HCT116 (cell line): ENCODE data around the gene IREB2. TPM values are rescaled to one million over a fixed set of nuclear protein-coding genes. Genes with fewer than 3 reads are reported as not detected.
"Not testable (repeated sequence)": the region's sequence is repeated elsewhere in the genome, so short reads cannot be mapped to it uniquely, and the experiment has no call there.

Experiments used
- ATAC-seq: fragments of 200-7000 bp; cut with Tn5 transposase; 2 replicates; pipeline ENCODE4 v1.9.1; 2020; ENCODE audit warnings: mild to moderate bottlenecking, moderate library complexity
- BruUV-seq: library from RNA; stranded (reverse); fragments of 400-500 nt; replicated peaks from 2 replicates; lab custom pipeline; 2021; lab: Mats Ljungman, UMichigan
- CTCF ChIA-PET: fragments of 300-600 bp; sonication (Branson Sonifier 250); formaldehyde crosslinking; loops from one replicate; lab custom pipeline; 2021; ENCODE audit warnings: antibody characterized with exemption; lab: Charles Lee
- POLR2A ChIA-PET: fragments of 300-600, 350-600 bp; sonication (Branson Sonifier 250); formaldehyde crosslinking; loops from one replicate; lab custom pipeline; 2021; ENCODE audit warnings: antibody characterized with exemption; lab: Charles Lee
- RAD21 ChIA-PET, 2 experiments: fragments of 300-600 bp; sonication (Branson Sonifier 250); formaldehyde crosslinking; loops; one replicate each; lab custom pipeline; 2023; ENCODE audit warnings: low total read pairs in 2 of 2; ENCODE audit not compliant: uncharacterized antibody in 2 of 2, unreplicated experiment in 2 of 2, low non-redundant PET in 1 of 2; lab: Charles Lee
- DNase-seq: peaks from one replicate; pipeline ENCODE4 v3.0.0-alpha.2; 2010; ENCODE audit warnings: low read depth, low spot score
- H2AFZ ChIP-seq: fragments of 200-600 bp; shearing (Covaris generic), sonication (generic); 2 replicates; pipeline ENCODE4 v1.6.1; 2017; ENCODE audit warnings: low read depth, mixed run types, mixed read lengths, antibody characterized with exemption, low read length; ENCODE audit not compliant: poor library complexity, severe bottlenecking
- H3K27ac ChIP-seq: 2 replicates; pipeline ENCODE4 v1.5.1; 2012; ENCODE audit warnings: low read depth, low read length
- H3K27me3 ChIP-seq: fragments of 200-600 bp; sonication (generic); 2 replicates; pipeline ENCODE4 v1.6.1; 2016; ENCODE audit warnings: mixed run types, low read length, mixed read lengths; ENCODE audit not compliant: insufficient read depth
- H3K36me3 ChIP-seq, 2 experiments: fragments of 200-500 bp in 1 of 2; fragments of 200-600 bp in 1 of 2; sonication (Bioruptor generic) in 1 of 2; sonication (generic) in 1 of 2; 2 replicates each; pipeline versions ENCODE4 v1.5.1 to v1.6.1; 2014 to 2016; ENCODE audit warnings: low read length in 2 of 2, inconsistent platforms in 1 of 2, mixed read lengths in 1 of 2, mixed run types in 1 of 2; ENCODE audit not compliant: insufficient read depth in 2 of 2, control insufficient read depth in 1 of 2
- H3K4me1 ChIP-seq, 2 experiments: fragments of 200-600 bp in 1 of 2; sonication (generic) in 1 of 2; 2 replicates each; pipeline versions ENCODE4 v1.5.1 to v1.6.1; 2012 to 2017; ENCODE audit warnings: low read length in 2 of 2, inconsistent platforms in 1 of 2, mild to moderate bottlenecking in 1 of 2, mixed read lengths in 1 of 2, mixed run types in 1 of 2, moderate library complexity in 1 of 2; ENCODE audit not compliant: insufficient read depth in 2 of 2, control insufficient read depth in 1 of 2
- H3K4me2 ChIP-seq: fragments of 200-600 bp; sonication (generic); 2 replicates; pipeline ENCODE4 v1.6.1; 2017; ENCODE audit warnings: mixed run types, low read length, mixed read lengths
- H3K4me3 ChIP-seq, 2 experiments: fragments of 200-600 bp in 1 of 2; sonication (generic) in 1 of 2; replicated peaks in 1 of 2; 2 replicates each; pipeline ENCODE4 v1.5.1; 2011 to 2016; ENCODE audit warnings: low read length in 2 of 2, control low read depth in 1 of 2, low read depth in 1 of 2, mild to moderate bottlenecking in 1 of 2, mixed read lengths in 1 of 2, mixed run types in 1 of 2
- H3K79me2 ChIP-seq: fragments of 200-600 bp; sonication (generic); 2 replicates; pipeline ENCODE4 v1.6.1; 2017; ENCODE audit warnings: mild to moderate bottlenecking, mixed run types, low read length, moderate library complexity, mixed read lengths; ENCODE audit not compliant: insufficient read depth
- H3K9ac ChIP-seq: fragments of 200-600 bp; sonication (generic); 2 replicates; pipeline ENCODE4 v1.6.1; 2016; ENCODE audit warnings: low read length, mixed read lengths
- H3K9me2 ChIP-seq: fragments of 200-600 bp; sonication (generic), shearing (Covaris generic); 2 replicates; pipeline ENCODE4 v1.6.1; 2017; ENCODE audit warnings: mixed run types, mild to moderate bottlenecking, moderate library complexity; ENCODE audit not compliant: insufficient read depth
- H3K9me3 ChIP-seq, 2 experiments: fragments of 200-500 bp in 1 of 2; fragments of 200-600 bp in 1 of 2; sonication (Bioruptor generic) in 1 of 2; sonication (generic) in 1 of 2; 2 replicates each; pipeline ENCODE4 v1.6.1; 2014 to 2017; ENCODE audit warnings: low read length in 2 of 2, mixed read lengths in 2 of 2, inconsistent platforms in 1 of 2, low read depth in 1 of 2, mild to moderate bottlenecking in 1 of 2, mixed run types in 1 of 2, moderate library complexity in 1 of 2; ENCODE audit not compliant: control insufficient read depth in 1 of 2, insufficient read depth in 1 of 2
- H4K20me1 ChIP-seq: fragments of 200-600 bp; sonication (generic), shearing (Covaris generic); 2 replicates; pipeline ENCODE4 v1.6.1; 2017; ENCODE audit warnings: mixed run types, mild to moderate bottlenecking, moderate library complexity; ENCODE audit not compliant: insufficient read depth
- CBX3 ChIP-seq: IDR thresholded peaks from 2 replicates; pipeline ENCODE4 v1.6.1; 2012; ENCODE audit warnings: low read depth
- CEBPB ChIP-seq: IDR thresholded peaks from 2 replicates; pipeline ENCODE4 v1.6.1; 2012; ENCODE audit warnings: low read depth
- EZH2 ChIP-seq: fragments of 200-600 bp; sonication (generic); IDR thresholded peaks from 2 replicates; pipeline ENCODE4 v1.6.1; 2017; ENCODE audit warnings: antibody characterized with exemption, mixed run types
- EZH2phosphoT487 ChIP-seq: fragments of 200-600 bp; IDR thresholded peaks from 2 replicates; pipeline ENCODE4 v1.6.1; 2018; ENCODE audit warnings: antibody characterized with exemption, borderline replicate concordance
- POLR2A ChIP-seq: IDR thresholded peaks from 2 replicates; pipeline ENCODE4 v1.7.0; 2011; ENCODE audit warnings: borderline replicate concordance; ENCODE audit not compliant: insufficient read depth, insufficient read length; ENCODE audit errors: extremely low read depth
- POLR2AphosphoS5 ChIP-seq: IDR thresholded peaks from 2 replicates; pipeline ENCODE4 v1.6.1; 2011; ENCODE audit warnings: mild to moderate bottlenecking, low read depth, low read length, moderate library complexity
- RAD21 ChIP-seq: IDR thresholded peaks from 2 replicates; pipeline ENCODE4 v1.6.1; 2012; ENCODE audit warnings: low read depth, mild to moderate bottlenecking
- TCF7L2 ChIP-seq: IDR thresholded peaks from 2 replicates; pipeline ENCODE4 v1.7.0; 2011; ENCODE audit warnings: borderline replicate concordance, inconsistent platforms; ENCODE audit not compliant: insufficient read depth, insufficient read length; ENCODE audit errors: extremely low read depth
- YY1 ChIP-seq: IDR thresholded peaks from 2 replicates; pipeline ENCODE4 v1.6.1; 2011; ENCODE audit warnings: low read length, low read depth, moderate library complexity, mild to moderate bottlenecking; ENCODE audit not compliant: insufficient replicate concordance; ENCODE audit errors: extremely low read depth
- ZNF274 ChIP-seq: fragments of 200-500 bp; sonication (Bioruptor generic); IDR thresholded peaks from 2 replicates; pipeline ENCODE4 v1.6.1; 2014; ENCODE audit warnings: mild to moderate bottlenecking, low read depth, low read length, inconsistent platforms
- intact Hi-C: fragments of 100-400 bp; cut with micrococcal nuclease; formaldehyde crosslinking; loops from 2 replicates; pipeline ENCODE4 v1.10.0; 2022
- total RNA-seq: library from RNA; stranded (reverse); gene quantifications from one replicate; pipeline ENCODE4 v1.2.1, GENCODE V29; 2021; ENCODE audit not compliant: unreplicated experiment
- TF ChIP-seq, protein P1 (sequence below): IDR thresholded peaks from 2 replicates; pipeline ENCODE4 v1.6.1; 2011; ENCODE audit warnings: mild to moderate bottlenecking, low read length, moderate library complexity; ENCODE audit not compliant: insufficient replicate concordance; ENCODE audit errors: extremely low read depth
- TF ChIP-seq, protein P2 (sequence below), 3 experiments: fragments of 200-600 bp in 1 of 3; sonication (generic) in 1 of 3; IDR thresholded peaks in 2 of 3; conservative IDR thresholded peaks in 1 of 3; 2 replicates each; pipeline ENCODE4 v1.5.1; 2012 to 2017; ENCODE audit warnings: low read depth in 2 of 3, low read length in 2 of 3, antibody characterized with exemption in 1 of 3, borderline replicate concordance in 1 of 3, control low read depth in 1 of 3, mild to moderate bottlenecking in 1 of 3, mixed read lengths in 1 of 3, mixed run types in 1 of 3, moderate library complexity in 1 of 3; ENCODE audit not compliant: insufficient read depth in 1 of 3
- TF ChIP-seq, protein P3 (sequence below): IDR thresholded peaks from 2 replicates; pipeline ENCODE4 v1.6.1; 2012

Gene IREB2
- total RNA-seq, 1 experiment from 2014 or later: 57.6 TPM

DNA sequence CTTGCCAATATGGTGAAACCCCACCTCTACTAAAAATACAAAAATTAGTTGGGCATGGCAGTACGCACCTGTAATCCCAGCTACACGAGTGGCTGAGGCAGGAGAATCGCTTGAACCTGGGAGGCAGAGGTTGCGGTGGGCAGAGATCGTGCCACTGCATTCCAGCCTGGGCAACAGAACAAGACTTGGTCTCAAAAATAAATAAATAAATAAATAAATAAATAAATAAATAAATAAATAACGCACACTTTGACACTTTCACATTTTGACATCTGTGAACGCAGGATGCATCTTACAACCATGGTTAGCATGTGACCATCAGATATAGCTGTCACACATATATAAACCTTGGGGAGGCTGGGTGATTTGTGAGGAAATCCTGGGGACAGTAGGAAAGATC is 33.2 kb upstream of the IREB2 start:
- not testable (repeated sequence) for H3K4me3 ChIP-seq

DNA sequence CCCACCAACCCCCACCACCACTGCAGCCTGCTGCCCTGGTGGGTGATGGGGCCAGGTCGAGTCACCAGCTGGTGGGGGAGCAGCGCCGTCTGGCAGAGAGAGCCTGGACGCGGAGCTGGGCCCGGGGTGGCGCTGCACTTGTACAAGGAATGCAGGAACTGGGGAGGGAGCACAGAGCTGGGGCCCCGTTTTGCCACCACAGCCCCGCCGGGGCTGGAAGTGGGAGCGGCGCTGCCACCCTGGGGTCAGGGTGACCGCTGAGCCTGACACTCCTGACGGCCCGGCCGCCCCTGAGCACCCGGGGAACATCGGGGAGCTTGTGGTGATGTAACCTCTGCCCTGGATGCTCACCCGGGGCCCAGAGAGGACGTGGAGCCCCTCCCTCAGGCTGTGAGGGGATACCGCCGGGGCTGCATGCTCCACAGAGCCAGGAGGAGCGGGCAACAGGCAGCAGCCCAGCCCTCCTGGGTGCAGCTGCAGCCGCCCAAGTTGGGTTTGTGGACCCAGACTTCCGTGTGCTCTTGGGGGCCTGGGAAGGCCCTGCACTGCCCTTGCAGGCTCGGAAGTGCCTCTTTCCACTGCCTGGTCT is 32.6 kb upstream of the IREB2 start:
- Histone ChIP-seq H3K4me3 (no peak overlapping the region), H3K4me2 (no peak overlapping the region), H3K9me3 (no peaks in the 10 kb centered on the region), H3K79me2 (no peaks in the 10 kb centered on the region), H3K36me3 (no peaks in the 10 kb centered on the region), H4K20me1 (no peaks in the 10 kb centered on the region), H3K27me3 (no peaks in the 10 kb centered on the region), H3K4me1 (peaks cover 4% of the 10 kb centered on the region in 2 experiments; a peak in 1 of 4 replicates), H3K9ac (no peak overlapping the region), H2AFZ (no peak overlapping the region), H3K9me2 (no peaks in the 10 kb centered on the region), H3K27ac (no peak overlapping the region)
- CTCF ChIA-PET: no interaction called here
- POLR2A ChIA-PET: no interaction called here
- BruUV-seq: no TSS peak
- DNase-seq (no peak), ATAC-seq (no peak)
- TF ChIP-seq POLR2AphosphoS5: no peak
- TF ChIP-seq, protein P1, sequence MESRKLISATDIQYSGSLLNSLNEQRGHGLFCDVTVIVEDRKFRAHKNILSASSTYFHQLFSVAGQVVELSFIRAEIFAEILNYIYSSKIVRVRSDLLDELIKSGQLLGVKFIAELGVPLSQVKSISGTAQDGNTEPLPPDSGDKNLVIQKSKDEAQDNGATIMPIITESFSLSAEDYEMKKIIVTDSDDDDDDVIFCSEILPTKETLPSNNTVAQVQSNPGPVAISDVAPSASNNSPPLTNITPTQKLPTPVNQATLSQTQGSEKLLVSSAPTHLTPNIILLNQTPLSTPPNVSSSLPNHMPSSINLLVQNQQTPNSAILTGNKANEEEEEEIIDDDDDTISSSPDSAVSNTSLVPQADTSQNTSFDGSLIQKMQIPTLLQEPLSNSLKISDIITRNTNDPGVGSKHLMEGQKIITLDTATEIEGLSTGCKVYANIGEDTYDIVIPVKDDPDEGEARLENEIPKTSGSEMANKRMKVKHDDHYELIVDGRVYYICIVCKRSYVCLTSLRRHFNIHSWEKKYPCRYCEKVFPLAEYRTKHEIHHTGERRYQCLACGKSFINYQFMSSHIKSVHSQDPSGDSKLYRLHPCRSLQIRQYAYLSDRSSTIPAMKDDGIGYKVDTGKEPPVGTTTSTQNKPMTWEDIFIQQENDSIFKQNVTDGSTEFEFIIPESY: no peak
- TF ChIP-seq ZNF274: no peak
- no peak for TF ChIP-seq CEBPB
- TF ChIP-seq TCF7L2: no peak
- TF ChIP-seq, protein P2, sequence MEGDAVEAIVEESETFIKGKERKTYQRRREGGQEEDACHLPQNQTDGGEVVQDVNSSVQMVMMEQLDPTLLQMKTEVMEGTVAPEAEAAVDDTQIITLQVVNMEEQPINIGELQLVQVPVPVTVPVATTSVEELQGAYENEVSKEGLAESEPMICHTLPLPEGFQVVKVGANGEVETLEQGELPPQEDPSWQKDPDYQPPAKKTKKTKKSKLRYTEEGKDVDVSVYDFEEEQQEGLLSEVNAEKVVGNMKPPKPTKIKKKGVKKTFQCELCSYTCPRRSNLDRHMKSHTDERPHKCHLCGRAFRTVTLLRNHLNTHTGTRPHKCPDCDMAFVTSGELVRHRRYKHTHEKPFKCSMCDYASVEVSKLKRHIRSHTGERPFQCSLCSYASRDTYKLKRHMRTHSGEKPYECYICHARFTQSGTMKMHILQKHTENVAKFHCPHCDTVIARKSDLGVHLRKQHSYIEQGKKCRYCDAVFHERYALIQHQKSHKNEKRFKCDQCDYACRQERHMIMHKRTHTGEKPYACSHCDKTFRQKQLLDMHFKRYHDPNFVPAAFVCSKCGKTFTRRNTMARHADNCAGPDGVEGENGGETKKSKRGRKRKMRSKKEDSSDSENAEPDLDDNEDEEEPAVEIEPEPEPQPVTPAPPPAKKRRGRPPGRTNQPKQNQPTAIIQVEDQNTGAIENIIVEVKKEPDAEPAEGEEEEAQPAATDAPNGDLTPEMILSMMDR (IDR thresholded peaks at IDR 0.05 in 2 of 3, conservative IDR thresholded peaks at IDR 0.05 in 1 of 3; ENCODE audit: borderline replicate concordance in 1 of 3, insufficient read depth in 1 of 3, low read depth in 2 of 3, low read length in 2 of 3): no peak
- no peak for TF ChIP-seq EZH2phosphoT487
- TF ChIP-seq, protein P3, sequence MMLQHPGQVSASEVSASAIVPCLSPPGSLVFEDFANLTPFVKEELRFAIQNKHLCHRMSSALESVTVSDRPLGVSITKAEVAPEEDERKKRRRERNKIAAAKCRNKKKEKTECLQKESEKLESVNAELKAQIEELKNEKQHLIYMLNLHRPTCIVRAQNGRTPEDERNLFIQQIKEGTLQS: no peak
- no peak for TF ChIP-seq CBX3
- TF ChIP-seq EZH2: no peak
- TF ChIP-seq YY1: no peak
- no peak for TF ChIP-seq RAD21
- no peak for TF ChIP-seq POLR2A
- intact Hi-C loops: no loop called here
- RAD21 ChIA-PET: no interaction called here

More for the DNA sequence above, 33.2 kb upstream of the IREB2 start:
- H3K79me2 ChIP-seq, H3K36me3 ChIP-seq, H3K27me3 ChIP-seq, BruUV-seq, H2AFZ ChIP-seq, RAD21 ChIA-PET, H3K9me2 ChIP-seq, H3K9me3 ChIP-seq, DNase-seq, H3K27ac ChIP-seq, ATAC-seq, POLR2A ChIA-PET, H3K4me1 ChIP-seq, H3K4me2 ChIP-seq, intact Hi-C loops, H3K9ac ChIP-seq, H4K20me1 ChIP-seq: not testable (repeated sequence)
- CTCF ChIA-PET: interaction anchor here (1.9 kb wide), 1 partner anchor 18 kb away, joined by 6 read pairs; no protein-coding TSS in a partner anchor
